Lung (tissue), 12 donors: Measurements from ENCODE around the gene RELN. TPM values are rescaled to one million over a fixed set of nuclear protein-coding genes. Genes with fewer than 3 reads are reported as not detected.

ENCODE experiments used
- ATAC-seq: fragments of 200-7000 bp; cut with Tn5 transposase; one replicate; pipeline ENCODE4 v1.9.1; 2020; ENCODE audit warnings: moderate number of reproducible peaks; ENCODE audit not compliant: insufficient read depth, low FRiP score
- DNase-seq, 3 donors: peaks; one replicate each; pipeline ENCODE4 v3.0.0-alpha.2; 2013 to 2017
- H3K27ac ChIP-seq, 2 donors: one replicate each; pipeline ENCODE4 v1.5.1; 2013; ENCODE audit warnings: mild to moderate bottlenecking in 2 of 2, moderate library complexity in 2 of 2, control low read depth in 1 of 2, inconsistent platforms in 1 of 2, low read depth in 1 of 2, low read length in 1 of 2
- H3K27me3 ChIP-seq, 3 donors: one replicate each; pipeline ENCODE4 v1.5.1; 2013; ENCODE audit warnings: low read length in 2 of 3; ENCODE audit not compliant: control insufficient read depth in 3 of 3, insufficient read depth in 3 of 3
- H3K36me3 ChIP-seq, 4 donors: one replicate each; pipeline ENCODE4 v1.5.1; 2013; ENCODE audit warnings: low read length in 4 of 4, mild to moderate bottlenecking in 1 of 4, moderate library complexity in 1 of 4; ENCODE audit not compliant: control insufficient read depth in 4 of 4, insufficient read depth in 4 of 4
- H3K4me1 ChIP-seq, 5 donors: one replicate each; pipeline ENCODE4 v1.5.1; 2013; ENCODE audit warnings: low read length in 5 of 5, mild to moderate bottlenecking in 2 of 5, moderate library complexity in 1 of 5; ENCODE audit not compliant: control insufficient read depth in 5 of 5, insufficient read depth in 5 of 5
- H3K4me3 ChIP-seq: one replicate; pipeline ENCODE4 v1.5.1; 2013; ENCODE audit warnings: mild to moderate bottlenecking, control low read depth, moderate library complexity
- H3K9ac ChIP-seq, 2 donors: one replicate each; pipeline ENCODE4 v1.5.1; 2013; ENCODE audit warnings: low read length in 2 of 2, control low read depth in 1 of 2; ENCODE audit not compliant: insufficient read depth in 1 of 2
- H3K9me3 ChIP-seq, 4 donors: one replicate each; pipeline ENCODE4 v1.5.1; 2013; ENCODE audit warnings: low read length in 3 of 4, mild to moderate bottlenecking in 1 of 4, moderate library complexity in 1 of 4; ENCODE audit not compliant: control insufficient read depth in 4 of 4, insufficient read depth in 3 of 4
- CTCF ChIP-seq: IDR thresholded peaks from 2 replicates; pipeline ENCODE4 v1.5.1; 2012; ENCODE audit warnings: mild to moderate bottlenecking; ENCODE audit errors: control extremely low read depth, extremely low read depth
- WGBS, 2 donors: extraction: QIAGEN DNeasy Blood & Tissue Kit; methylation state at CpG; one replicate each; pipeline ENCODE4 v1.1.7; 2013; 5-methylcytosine and 5-hydroxymethylcytosine counted together
- polyA plus RNA-seq, 2 donors: library from polyadenylated mRNA; stranded (reverse); fragments of 200-250 nt; gene quantifications; one replicate each; pipeline ENCODE4 v1.2.1, GENCODE V29; 2013
- total RNA-seq, 2 donors: library from RNA; depleted of rRNA in 1 of 2; stranded (reverse); fragments of >200 nt in 1 of 2; gene quantifications; one replicate each; pipeline ENCODE4 v1.2.1, GENCODE V29; 2014 to 2021
- donor health status: control.
- donor health status: control.
- donor health status: Bipolar disorder and iron deficiency.
- donor health status: healthy.
- donor health status: DM: yes; HTN: yes; CAD: no.

RELN gene
- total and polyA plus RNA-seq, 4 donors = 0.24 to 7.7 (median 2.0) TPM

DNA sequence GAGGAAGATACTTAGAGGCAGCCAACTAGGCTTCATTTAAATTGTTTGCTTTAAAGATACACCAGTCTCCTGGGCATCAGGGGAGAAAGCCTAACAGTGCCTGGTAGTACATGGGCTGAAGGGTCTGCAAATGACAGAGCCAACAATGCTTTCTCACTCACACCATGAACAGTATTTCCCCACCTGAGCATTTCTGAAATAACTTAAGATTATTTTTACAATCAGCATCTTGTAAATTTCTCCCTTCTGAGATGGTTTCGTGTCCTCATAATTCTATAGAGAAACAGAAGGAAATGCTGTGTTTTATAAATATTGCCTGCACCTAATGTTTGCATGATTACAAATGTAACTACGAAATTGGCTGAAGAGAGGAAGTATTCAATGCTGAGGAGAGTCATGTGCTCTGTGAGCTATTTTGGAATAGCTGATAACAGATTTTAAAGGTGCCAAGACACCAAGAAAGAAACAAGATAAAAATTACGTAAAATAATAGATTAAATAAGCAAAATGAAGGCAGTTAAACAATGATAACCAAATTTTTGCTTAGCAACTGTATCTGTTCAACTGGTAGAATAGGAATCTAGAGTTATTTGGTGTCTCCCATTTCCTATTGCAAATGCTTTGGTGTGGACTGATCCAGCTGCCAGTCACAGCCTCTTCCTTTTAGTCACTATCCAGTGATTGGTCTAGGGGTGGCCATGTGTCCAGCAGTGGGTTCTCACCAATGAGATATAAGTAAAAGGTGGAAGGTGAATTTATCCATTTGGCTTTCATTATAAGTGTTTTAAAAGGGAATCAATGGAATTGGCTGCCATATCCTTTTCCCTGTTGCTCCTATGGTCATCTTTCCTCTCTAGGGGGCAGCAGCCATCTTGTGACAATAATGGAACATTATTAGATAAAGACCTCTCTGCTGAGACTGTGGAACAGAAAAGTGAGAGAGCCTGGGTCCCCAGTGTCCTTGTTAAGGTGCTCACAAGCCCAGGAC, 375.5 kb downstream of the RELN start:
- Histone ChIP-seq H3K4me1 (no peaks in the 10 kb centered on the region), H3K9ac (no peak overlapping the region), H3K27ac (no peak overlapping the region), H3K9me3 (peaks cover 0 to 3% (median 0%) of the 10 kb centered on the region in 4 donors), H3K4me3 (no peak overlapping the region), H3K36me3 (no peaks in the 10 kb centered on the region), H3K27me3 (no peaks in the 10 kb centered on the region)
- ATAC-seq = no peak
- DNase-seq = no peak
- TF ChIP-seq CTCF = no peak
- 30 to 34% methylated on average over 3 of the region's 3 CpGs for WGBS, 2 donors

GRCh38 chr7:103609778-103610177, 379.7 kb downstream of the RELN start:
- Histone ChIP-seq H3K9ac (no peak overlapping the region), H3K36me3 (no peaks in the 10 kb centered on the region), H3K9me3 (no peaks in the 10 kb centered on the region), H3K4me1 (no peaks in the 10 kb centered on the region), H3K27me3 (no peaks in the 10 kb centered on the region), H3K4me3 (no peak overlapping the region), H3K27ac (no peak overlapping the region)
- ATAC-seq = no peak
- DNase-seq = no peak
- 83 to 90% methylated on average over 3 of the region's 3 CpGs for WGBS, 2 donors
- TF ChIP-seq CTCF = no peak

GRCh38 chr7:103605640-103606039, 383.8 kb downstream of the RELN start:
- Histone ChIP-seq H3K27me3 (no peaks in the 10 kb centered on the region), H3K4me3 (no peak overlapping the region), H3K27ac (no peak overlapping the region), H3K9ac (no peak overlapping the region), H3K36me3 (no peaks in the 10 kb centered on the region), H3K4me1 (no peaks in the 10 kb centered on the region), H3K9me3 (no peaks in the 10 kb centered on the region)
- whole genome bisulfite sequencing, 2 donors = 68 to 76% methylated on average over 3 of the region's 3 CpGs
- ATAC-seq = no peak
- DNase-seq = no peak
- TF ChIP-seq CTCF = no peak
